ENCODE results near the gene MMP24OS. TPM values are rescaled to one million over a fixed set of nuclear protein-coding genes. Genes with fewer than 3 reads are reported as not detected.

MMP24OS gene
- total and polyA plus RNA-seq, 2 of the 4 experiments (the other 2 are of a cell fraction), result 5.9 to 64.9 TPM

DNA sequence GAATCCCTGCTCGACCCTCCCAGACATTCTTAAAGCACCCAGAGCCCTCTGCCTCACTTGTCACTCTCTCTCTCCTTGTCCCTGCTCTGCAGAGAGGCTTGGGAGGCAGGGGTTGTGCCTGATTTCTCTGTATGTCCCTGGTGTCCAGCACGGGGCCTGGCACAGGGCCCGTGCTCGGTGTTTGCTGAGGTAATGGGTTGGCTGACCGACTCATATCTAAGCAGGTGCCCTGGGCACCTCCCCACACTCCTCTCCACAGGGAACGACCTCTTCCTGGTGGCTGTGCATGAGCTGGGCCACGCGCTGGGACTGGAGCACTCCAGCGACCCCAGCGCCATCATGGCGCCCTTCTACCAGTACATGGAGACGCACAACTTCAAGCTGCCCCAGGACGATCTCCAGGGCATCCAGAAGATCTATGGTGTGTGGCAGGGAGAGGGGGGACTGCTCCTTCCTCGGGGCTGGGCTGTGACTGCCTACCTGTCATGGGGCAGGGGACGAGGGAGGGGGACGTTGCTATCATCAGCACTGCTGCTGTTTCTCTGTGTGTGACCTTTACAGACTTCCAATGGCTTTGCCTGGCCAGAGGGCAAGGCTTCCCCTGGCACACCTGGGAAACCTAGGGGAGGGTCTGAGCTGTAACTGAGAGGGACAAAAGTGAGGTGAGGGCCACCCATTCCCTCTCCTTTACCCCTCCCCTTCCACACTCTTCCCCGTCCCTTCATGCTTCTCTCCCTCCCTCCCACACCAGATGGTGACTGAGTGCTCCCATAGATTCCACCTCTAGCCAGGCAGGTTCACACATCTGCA, 14.2 kb downstream of the MMP24OS start (continued):
- TF ChIP-seq MAFK (IDR thresholded peaks at IDR 0.05; ENCODE audit: low read depth, low read length) (no peak), NFE2L2 (IDR thresholded peaks at IDR 0.05; ENCODE audit: low read depth, low read length) (no peak), MXI1 (IDR thresholded peaks at IDR 0.05; ENCODE audit: borderline replicate concordance, low read depth, low read length) (no peak), POLR2A (IDR thresholded peaks at IDR 0.05; ENCODE audit: low read depth, low read length) (no peak)
